HFFc6 (cell line): ENCODE results near the gene IL1RAPL1. TPM values are rescaled to one million over a fixed set of nuclear protein-coding genes. Genes with fewer than 3 reads are reported as not detected.

Experiments
- DNase-seq: peaks from one replicate; pipeline ENCODE4 v3.0.0-alpha.2; 2018
- H3K27ac Mint-ChIP-seq: 2 replicates; pipeline ENCODE4 v1.8.0; 2020; ENCODE audit warnings: mild to moderate bottlenecking, mixed read lengths
- H3K27me3 Mint-ChIP-seq: 2 replicates; pipeline ENCODE4 v1.8.0; 2021; ENCODE audit warnings: mild to moderate bottlenecking, moderate library complexity, mixed read lengths; ENCODE audit not compliant: insufficient read depth
- H3K36me3 Mint-ChIP-seq: 2 replicates; pipeline ENCODE4 v1.8.0; 2021; ENCODE audit warnings: low read depth, mixed read lengths
- H3K4me1 Mint-ChIP-seq: 2 replicates; pipeline ENCODE4 v1.8.0; 2020; ENCODE audit warnings: low read depth, mixed read lengths
- H3K4me3 Mint-ChIP-seq: 2 replicates; pipeline ENCODE4 v1.8.0; 2020; ENCODE audit warnings: mild to moderate bottlenecking, moderate library complexity, mixed read lengths
- H3K9me3 Mint-ChIP-seq: 2 replicates; pipeline ENCODE4 v1.8.0; 2020; ENCODE audit warnings: mild to moderate bottlenecking, mixed read lengths
- total RNA-seq, 6 experiments: library from RNA; stranded (reverse); fragmentation: NEBNext Ultra II Directional; extraction: Animal tissue kit (Norgen Biotek cat#: 25700); gene quantifications; 2 replicates in 1 of 6; 3 replicates in 5 of 6; pipeline ENCODE4 v1.2.3, GENCODE V29; 2021
- TF ChIP-seq, protein P1 (sequence below): fragments of 200-600 bp; sonication (generic); IDR thresholded peaks from 2 replicates; pipeline ENCODE4 v1.5.0; 2021; ENCODE audit warnings: antibody characterized with exemption, mild to moderate bottlenecking

IL1RAPL1 gene
- total RNA-seq, 6 experiments from 2014 or later, result not detected

DNA sequence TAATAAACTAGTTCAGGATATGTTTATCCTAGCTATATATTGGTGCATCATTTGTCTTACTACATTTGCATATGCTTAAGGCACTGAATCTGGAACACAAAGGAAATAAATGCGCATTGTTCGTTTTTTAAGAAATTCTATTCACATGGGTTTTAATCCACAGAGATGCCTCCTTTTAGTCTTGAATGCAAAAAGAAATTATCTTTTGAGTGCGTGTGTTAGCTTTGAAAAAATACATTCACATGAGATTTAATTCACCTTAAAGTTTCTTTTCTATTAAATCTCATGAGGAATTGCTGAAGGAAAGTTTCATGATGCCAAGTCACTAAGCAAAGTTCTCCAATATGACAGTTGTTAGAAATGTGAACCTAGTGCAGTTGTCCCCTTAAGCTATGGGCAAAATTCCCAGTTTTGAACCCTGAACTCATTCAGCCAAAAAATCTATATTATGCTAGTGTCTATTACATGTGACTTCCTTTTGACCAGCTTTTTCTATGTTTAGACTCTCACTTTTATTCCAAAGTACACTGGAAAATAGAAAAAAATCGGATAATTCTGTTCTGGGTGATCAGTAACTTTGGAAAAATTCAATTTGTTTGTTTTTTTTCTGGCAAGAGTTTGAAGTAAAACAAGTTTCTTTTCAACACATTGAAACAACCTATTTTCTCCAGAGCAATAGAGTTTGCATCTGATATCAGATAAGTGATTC, 1201.9 kb downstream of the IL1RAPL1 start:
- H3K9me3 Mint-ChIP-seq, result no peaks in the 10 kb centered on the region
- H3K36me3 Mint-ChIP-seq, result no peaks in the 10 kb centered on the region
- peaks cover 19% of the 10 kb centered on the region for H3K4me1 Mint-ChIP-seq
- DNase-seq, result no peak
- TF ChIP-seq, protein P1, sequence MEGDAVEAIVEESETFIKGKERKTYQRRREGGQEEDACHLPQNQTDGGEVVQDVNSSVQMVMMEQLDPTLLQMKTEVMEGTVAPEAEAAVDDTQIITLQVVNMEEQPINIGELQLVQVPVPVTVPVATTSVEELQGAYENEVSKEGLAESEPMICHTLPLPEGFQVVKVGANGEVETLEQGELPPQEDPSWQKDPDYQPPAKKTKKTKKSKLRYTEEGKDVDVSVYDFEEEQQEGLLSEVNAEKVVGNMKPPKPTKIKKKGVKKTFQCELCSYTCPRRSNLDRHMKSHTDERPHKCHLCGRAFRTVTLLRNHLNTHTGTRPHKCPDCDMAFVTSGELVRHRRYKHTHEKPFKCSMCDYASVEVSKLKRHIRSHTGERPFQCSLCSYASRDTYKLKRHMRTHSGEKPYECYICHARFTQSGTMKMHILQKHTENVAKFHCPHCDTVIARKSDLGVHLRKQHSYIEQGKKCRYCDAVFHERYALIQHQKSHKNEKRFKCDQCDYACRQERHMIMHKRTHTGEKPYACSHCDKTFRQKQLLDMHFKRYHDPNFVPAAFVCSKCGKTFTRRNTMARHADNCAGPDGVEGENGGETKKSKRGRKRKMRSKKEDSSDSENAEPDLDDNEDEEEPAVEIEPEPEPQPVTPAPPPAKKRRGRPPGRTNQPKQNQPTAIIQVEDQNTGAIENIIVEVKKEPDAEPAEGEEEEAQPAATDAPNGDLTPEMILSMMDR, result no peak
- H3K27ac Mint-ChIP-seq, result no peak overlapping the region
- no peaks in the 10 kb centered on the region for H3K27me3 Mint-ChIP-seq
- no peak overlapping the region for H3K4me3 Mint-ChIP-seq

DNA sequence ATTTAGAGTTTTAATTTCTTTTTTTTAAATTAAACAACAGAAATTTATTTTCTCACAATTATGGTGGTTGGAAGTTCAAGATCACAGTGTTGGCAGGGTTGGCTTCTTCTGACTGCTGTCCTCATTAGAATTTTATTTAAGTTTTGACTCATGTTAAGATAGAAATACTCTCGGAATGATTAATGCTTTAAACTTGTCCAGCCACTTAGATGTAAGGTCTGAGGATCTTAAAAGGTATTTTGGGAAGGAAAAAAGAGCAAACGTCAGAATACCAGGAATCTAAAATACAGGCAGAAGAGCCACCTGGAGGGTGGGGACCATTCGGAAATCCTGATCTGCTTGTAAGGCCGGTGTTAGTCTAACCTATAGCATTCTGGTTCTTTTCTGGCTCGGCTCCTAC, 1205.1 kb downstream of the IL1RAPL1 start:
- H3K36me3 Mint-ChIP-seq, result no peaks in the 10 kb centered on the region
- no peaks in the 10 kb centered on the region for H3K27me3 Mint-ChIP-seq
- TF ChIP-seq, protein P1, result no peak
- H3K9me3 Mint-ChIP-seq, result no peaks in the 10 kb centered on the region
- no peak overlapping the region for H3K4me3 Mint-ChIP-seq
- no peak overlapping the region for H3K27ac Mint-ChIP-seq
- peaks cover 19% of the 10 kb centered on the region; the same call in 1 of the 2 replicates for H3K4me1 Mint-ChIP-seq
- DNase-seq, result no peak

DNA sequence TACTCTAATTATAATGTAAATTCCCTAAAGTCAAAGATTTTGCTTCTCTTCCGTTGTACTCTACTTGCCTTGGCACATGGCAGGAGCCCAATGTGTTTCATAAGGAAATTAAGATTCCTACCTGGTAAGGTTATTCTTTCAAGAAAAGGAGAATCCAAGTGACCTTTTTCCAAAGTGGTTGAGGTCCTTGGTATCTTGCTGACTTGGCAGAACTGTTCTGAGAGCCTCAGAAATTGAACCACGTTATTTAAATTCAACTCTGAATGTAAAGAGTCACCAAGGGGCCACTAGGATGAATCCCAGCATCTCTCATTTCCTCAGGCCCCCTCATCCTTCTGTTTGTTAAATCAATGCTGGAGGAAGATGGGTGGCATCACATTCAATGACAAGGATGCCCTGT, 1209.9 kb downstream of the IL1RAPL1 start:
- TF ChIP-seq, protein P1, result no peak
- DNase-seq, result no peak
- H3K36me3 Mint-ChIP-seq, result no peaks in the 10 kb centered on the region
- peaks cover 5% of the 10 kb centered on the region; the same call in 1 of the 2 replicates for H3K4me1 Mint-ChIP-seq
- no peaks in the 10 kb centered on the region for H3K9me3 Mint-ChIP-seq
- no peak overlapping the region for H3K27ac Mint-ChIP-seq
- no peaks in the 10 kb centered on the region for H3K27me3 Mint-ChIP-seq
- H3K4me3 Mint-ChIP-seq, result no peak overlapping the region

DNA sequence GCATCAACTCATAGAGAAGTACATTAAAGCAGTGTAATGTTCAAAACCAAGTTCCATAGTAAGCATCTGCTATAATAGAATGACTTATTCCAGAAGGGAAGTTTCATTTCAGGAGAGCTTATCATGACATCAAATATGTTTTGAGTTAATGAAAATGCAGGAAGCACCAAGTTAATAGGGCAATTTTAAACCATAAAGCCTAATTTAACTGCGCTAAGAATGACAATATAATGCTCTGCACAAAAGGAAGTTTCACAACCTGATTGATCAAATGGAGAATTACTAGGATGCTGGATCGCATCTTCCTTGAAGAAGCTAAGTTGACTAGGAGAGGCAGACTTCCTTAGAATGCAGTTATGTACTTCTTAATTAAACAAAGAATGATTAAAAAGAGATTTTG, 1211.2 kb downstream of the IL1RAPL1 start:
- Mint-ChIP-seq H3K4me1 (no peaks in the 10 kb centered on the region; the same call in 1 of the 2 replicates), H3K27ac (no peak overlapping the region), H3K27me3 (no peaks in the 10 kb centered on the region), H3K4me3 (no peak overlapping the region), H3K36me3 (no peaks in the 10 kb centered on the region), H3K9me3 (no peaks in the 10 kb centered on the region)
- TF ChIP-seq, protein P1, result no peak
- no peak for DNase-seq

GRCh38 chrX:29813174-29813573, 1225.9 kb downstream of the IL1RAPL1 start:
- Mint-ChIP-seq H3K9me3 (no peaks in the 10 kb centered on the region), H3K4me3 (no peak overlapping the region), H3K36me3 (no peaks in the 10 kb centered on the region), H3K27ac (no peak overlapping the region), H3K27me3 (no peaks in the 10 kb centered on the region), H3K4me1 (no peaks in the 10 kb centered on the region; the same call in 1 of the 2 replicates)
- no peak for DNase-seq
- TF ChIP-seq, protein P1, result no peak
